Coronary artery (tissue), 2 donors: ENCODE measurements around the gene IKZF1.

Experiments
- DNase-seq: peaks from one replicate; pipeline ENCODE4 v3.0.0-alpha.2; 2017; ENCODE audit warnings: low spot score
- H3K27ac ChIP-seq, 2 donors: fragments of 200-600 bp; sonication (generic); one replicate each; pipeline ENCODE4 v1.5.1; 2016 to 2019
- H3K4me3 ChIP-seq: fragments of 200-600 bp; sonication (generic); 2 replicates; pipeline ENCODE4 v1.5.1; 2016; ENCODE audit warnings: mild to moderate bottlenecking, moderate library complexity
- CTCF ChIP-seq: fragments of 200-600 bp; sonication (generic); IDR thresholded peaks from one replicate; pipeline ENCODE4 v1.5.1; 2019; ENCODE audit warnings: antibody characterized with exemption

The IKZF1 gene

GRCh38 chr7:50449501-50449880 lies 145.0 kb downstream of the IKZF1 start:
- no peak for TF ChIP-seq CTCF
- H3K27ac ChIP-seq, result no peak overlapping the region
- H3K4me3 ChIP-seq, result peak overlapping the region; percentile 80
- no peak for DNase-seq

- Histone ChIP-seq H3K27ac (peak within 1 kb of the TSS; percentile 19 to 69), H3K4me3 (peak within 1 kb of the TSS; percentile 80)
- no peak for DNase-seq
- TF ChIP-seq CTCF, result no peak
Measured at GRCh38 chr7:50449881-50450589, 145.5 kb downstream of the IKZF1 start, which contains the start of gene FIGNL1. FIGNL1 (minus strand) TSS chr7:50450350; CDS start chr7:50447287, 3,063 bp downstream.

- DNase-seq, result no peak
- Histone ChIP-seq H3K27ac (peak overlapping the region; percentile 19 to 69), H3K4me3 (peak overlapping the region; percentile 80)
- TF ChIP-seq CTCF, result no peak
Measured at GRCh38 chr7:50450590-50451032, 146.1 kb downstream of the IKZF1 start.
